Thoracic aorta (tissue), 2 donors: ENCODE measurements around the gene HMOX1. TPM values are rescaled to one million over a fixed set of nuclear protein-coding genes. Genes with fewer than 3 reads are reported as not detected.

Experiments
- ATAC-seq: fragments of 150-250 bp; one replicate; pipeline ENCODE4 v1.8.0; 2017; ENCODE audit warnings: low read depth; ENCODE audit not compliant: insufficient number of reproducible peaks, low FRiP score
- DNase-seq: peaks from one replicate; pipeline ENCODE4 v3.0.0-alpha.2; 2020; ENCODE audit warnings: low spot score
- H3K27ac ChIP-seq, 2 donors: fragments of 200-600 bp; sonication (generic); 1 replicate in 1 of 2; 2 replicates in 1 of 2; pipeline ENCODE4 v1.5.1; 2016; ENCODE audit warnings: mild to moderate bottlenecking in 2 of 2, moderate library complexity in 2 of 2
- H3K27me3 ChIP-seq: fragments of 200-600 bp; sonication (generic); replicated peaks from 2 replicates; pipeline ENCODE4 v1.6.0; 2016; ENCODE audit warnings: mild to moderate bottlenecking; ENCODE audit not compliant: insufficient read depth
- H3K36me3 ChIP-seq: fragments of 200-600 bp; sonication (generic); one replicate; pipeline ENCODE4 v1.5.1; 2016
- H3K4me1 ChIP-seq, 2 donors: fragments of 200-600 bp; sonication (generic); 1 replicate in 1 of 2; 2 replicates in 1 of 2; pipeline versions ENCODE4 v1.5.1 to v1.6.0; 2016; ENCODE audit warnings: low read depth in 2 of 2, mild to moderate bottlenecking in 1 of 2; ENCODE audit not compliant: control insufficient read depth in 1 of 2
- H3K4me3 ChIP-seq: fragments of 200-600 bp; sonication (generic); 2 replicates; pipeline ENCODE4 v1.5.1; 2016; ENCODE audit warnings: mild to moderate bottlenecking
- H3K9me3 ChIP-seq: fragments of 200-600 bp; sonication (generic); 2 replicates; pipeline ENCODE4 v1.5.1; 2016
- total RNA-seq, 2 donors: library from RNA; depleted of rRNA; stranded (reverse); fragments of >200 nt; gene quantifications; one replicate each; pipeline versions ENCODE4 v1.1.0 to v1.2.3, GENCODE V29; 2016
- TF ChIP-seq, protein P1 (sequence below): fragments of 200-600 bp; sonication (generic); IDR thresholded peaks from one replicate; pipeline ENCODE4 v1.5.1; 2019; ENCODE audit warnings: antibody characterized with exemption

HMOX1 gene
- total RNA-seq, 2 donors from 2014 or later = 28.3 to 332 TPM

DNA sequence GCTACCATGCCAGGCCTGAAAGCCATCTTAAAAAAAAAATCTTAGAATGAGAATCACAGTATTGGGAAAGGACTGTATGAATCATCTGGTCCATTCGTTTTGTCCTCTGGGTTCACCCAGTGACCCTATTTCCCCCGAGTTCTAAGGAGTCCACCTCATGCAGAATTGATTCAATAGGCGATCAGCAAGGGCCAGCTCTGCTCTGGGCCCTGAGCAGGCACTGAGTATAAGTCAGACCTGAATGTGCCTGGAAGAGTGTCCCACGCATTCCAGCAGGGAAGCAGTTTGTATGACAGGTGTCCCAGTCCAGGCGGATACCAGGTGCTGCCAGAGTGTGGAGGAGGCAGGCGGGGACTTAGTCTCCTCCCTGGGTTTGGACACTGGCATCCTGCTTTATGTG, 883 bp upstream of the HMOX1 start:
- no peak for DNase-seq
- Histone ChIP-seq H3K27ac (peak overlapping the region; percentile 35 to 86), H3K9me3 (no peaks in the 10 kb centered on the region), H3K4me3 (no peak overlapping the region), H3K27me3 (no peaks in the 10 kb centered on the region), H3K36me3 (peaks cover 3% of the 10 kb centered on the region), H3K4me1 (peaks cover 14 to 39% of the 10 kb centered on the region in 2 donors)
- no peak for ATAC-seq
- TF ChIP-seq, protein P1, sequence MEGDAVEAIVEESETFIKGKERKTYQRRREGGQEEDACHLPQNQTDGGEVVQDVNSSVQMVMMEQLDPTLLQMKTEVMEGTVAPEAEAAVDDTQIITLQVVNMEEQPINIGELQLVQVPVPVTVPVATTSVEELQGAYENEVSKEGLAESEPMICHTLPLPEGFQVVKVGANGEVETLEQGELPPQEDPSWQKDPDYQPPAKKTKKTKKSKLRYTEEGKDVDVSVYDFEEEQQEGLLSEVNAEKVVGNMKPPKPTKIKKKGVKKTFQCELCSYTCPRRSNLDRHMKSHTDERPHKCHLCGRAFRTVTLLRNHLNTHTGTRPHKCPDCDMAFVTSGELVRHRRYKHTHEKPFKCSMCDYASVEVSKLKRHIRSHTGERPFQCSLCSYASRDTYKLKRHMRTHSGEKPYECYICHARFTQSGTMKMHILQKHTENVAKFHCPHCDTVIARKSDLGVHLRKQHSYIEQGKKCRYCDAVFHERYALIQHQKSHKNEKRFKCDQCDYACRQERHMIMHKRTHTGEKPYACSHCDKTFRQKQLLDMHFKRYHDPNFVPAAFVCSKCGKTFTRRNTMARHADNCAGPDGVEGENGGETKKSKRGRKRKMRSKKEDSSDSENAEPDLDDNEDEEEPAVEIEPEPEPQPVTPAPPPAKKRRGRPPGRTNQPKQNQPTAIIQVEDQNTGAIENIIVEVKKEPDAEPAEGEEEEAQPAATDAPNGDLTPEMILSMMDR = no peak

DNA sequence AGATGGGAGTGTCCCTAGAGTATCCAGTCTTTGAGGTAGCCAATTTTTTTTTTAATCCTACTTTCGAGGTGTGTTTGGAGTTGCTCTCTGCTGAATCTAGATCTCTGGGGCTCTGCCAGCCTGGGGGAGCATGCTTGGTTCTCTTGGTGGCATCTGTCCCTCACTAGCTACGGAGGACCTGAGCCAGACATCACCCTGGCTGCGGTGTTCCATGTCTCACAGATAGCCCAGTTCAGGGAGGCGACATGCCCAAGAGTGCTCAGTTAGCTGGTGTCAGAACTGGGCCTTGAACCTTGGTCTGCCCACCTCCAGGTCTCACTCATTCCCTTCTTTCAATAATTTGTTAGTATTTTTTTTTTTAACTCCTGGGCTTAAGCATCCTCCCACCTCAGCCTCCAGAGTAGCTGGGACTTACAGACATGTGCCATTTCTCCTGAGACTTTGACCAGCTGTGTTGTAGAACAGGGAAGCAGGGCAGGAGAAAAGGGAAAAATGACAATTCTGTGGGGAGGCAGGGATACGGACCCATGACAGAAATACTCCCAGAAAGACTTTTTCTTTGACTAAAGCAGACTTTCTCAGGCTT, 621 bp downstream of the HMOX1 start:
- TF ChIP-seq, protein P1 = no peak
- ATAC-seq = no peak
- H3K4me3 ChIP-seq = peak overlapping the region; percentile 81
- H3K36me3 ChIP-seq = peaks cover 3% of the 10 kb centered on the region
- H3K9me3 ChIP-seq = no peaks in the 10 kb centered on the region
- DNase-seq = no peak
- H3K27ac ChIP-seq = peak overlapping the region; percentile 56 to 86
- H3K4me1 ChIP-seq = peaks cover 9 to 30% of the 10 kb centered on the region in 2 donors
- H3K27me3 ChIP-seq = no peaks in the 10 kb centered on the region

DNA sequence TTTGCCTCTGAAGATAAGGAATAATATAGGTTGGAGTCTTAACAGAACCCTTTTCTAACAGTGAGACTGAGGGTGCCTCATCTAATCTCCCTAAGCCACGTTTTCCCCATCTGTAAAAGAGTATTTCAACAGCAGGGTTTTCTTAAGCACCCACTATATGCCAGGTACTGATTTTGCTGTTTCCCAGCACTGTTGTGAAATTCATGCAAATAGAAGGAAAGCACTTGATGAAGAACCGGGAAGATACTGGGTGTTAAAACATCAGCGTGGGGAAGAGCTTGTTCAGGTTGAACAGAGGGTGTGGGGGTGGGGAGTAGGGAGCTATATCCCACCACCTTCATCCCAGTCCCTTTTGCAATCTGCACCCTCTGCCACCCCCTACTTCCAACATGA, 2.8 kb downstream of the HMOX1 start:
- Histone ChIP-seq H3K27me3 (no peaks in the 10 kb centered on the region), H3K27ac (no peak overlapping the region), H3K9me3 (no peaks in the 10 kb centered on the region), H3K4me1 (peaks cover 6 to 19% of the 10 kb centered on the region in 2 donors), H3K36me3 (peaks cover 15% of the 10 kb centered on the region), H3K4me3 (no peak overlapping the region)
- TF ChIP-seq, protein P1 = no peak
- ATAC-seq (no peak), DNase-seq (no peak)

DNA sequence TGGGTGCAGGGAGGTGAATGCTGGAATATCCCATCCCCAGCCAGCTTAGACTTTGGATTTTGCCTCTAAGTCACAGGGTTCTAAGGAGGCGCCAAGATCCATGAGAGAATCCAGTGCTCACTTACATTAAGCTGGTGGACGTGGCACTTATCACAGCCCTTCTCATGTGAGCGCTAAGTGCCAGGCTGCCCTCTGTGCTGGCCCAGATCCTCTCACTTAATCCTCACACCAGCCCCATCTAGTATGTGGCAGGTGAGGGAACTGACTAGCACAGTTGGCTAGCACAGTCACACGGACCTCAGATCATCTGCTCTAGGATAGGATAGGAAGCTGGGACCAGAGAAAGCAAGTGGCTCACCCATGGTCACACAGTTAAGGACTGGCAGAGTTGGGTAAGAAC, 3.6 kb downstream of the HMOX1 start:
- Histone ChIP-seq H3K4me1 (peaks cover 6 to 19% of the 10 kb centered on the region in 2 donors), H3K9me3 (no peaks in the 10 kb centered on the region), H3K36me3 (peaks cover 15% of the 10 kb centered on the region), H3K4me3 (no peak overlapping the region), H3K27me3 (no peaks in the 10 kb centered on the region), H3K27ac (no peak overlapping the region)
- TF ChIP-seq, protein P1 = no peak
- ATAC-seq (no peak), DNase-seq (no peak)

DNA sequence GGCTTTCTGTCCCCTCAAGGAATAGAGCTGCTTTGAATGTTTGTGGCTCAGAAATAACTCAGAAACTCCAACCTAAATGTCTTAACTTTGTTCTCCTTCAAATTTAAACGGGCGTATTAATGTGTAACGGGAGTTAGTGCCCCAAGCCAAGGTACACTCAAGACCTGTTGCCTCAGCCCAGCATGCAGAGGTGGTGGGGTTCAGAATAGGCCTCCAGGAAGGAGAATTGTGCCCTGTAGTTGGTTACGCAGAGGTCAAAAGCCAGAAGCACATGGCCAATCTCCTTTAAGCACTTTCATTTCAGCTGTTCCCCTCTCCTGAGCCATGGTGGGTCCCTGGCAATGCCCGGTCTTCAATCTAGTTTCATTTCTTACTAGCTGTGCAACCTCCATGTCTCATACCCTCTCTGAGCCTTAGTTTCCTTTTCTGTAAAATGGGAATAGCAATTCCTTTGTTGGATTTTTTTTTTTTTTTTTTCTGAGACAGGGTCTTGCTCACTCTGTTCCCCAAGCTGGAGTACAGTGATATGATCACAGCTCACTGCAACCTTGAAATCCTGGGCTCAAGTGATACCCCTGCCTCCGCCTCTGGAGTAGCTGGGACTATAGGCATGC, 4.2 kb downstream of the HMOX1 start:
- no peaks in the 10 kb centered on the region for H3K27me3 ChIP-seq
- H3K27ac ChIP-seq = no peak overlapping the region
- ATAC-seq = no peak
- TF ChIP-seq, protein P1 = no peak
- peaks cover 21% of the 10 kb centered on the region for H3K36me3 ChIP-seq
- H3K4me3 ChIP-seq = no peak overlapping the region
- H3K9me3 ChIP-seq = no peaks in the 10 kb centered on the region
- peaks cover 5 to 14% of the 10 kb centered on the region in 2 donors for H3K4me1 ChIP-seq
- DNase-seq = no peak
